ENCODE measurements around the gene PLA1A. TPM values are rescaled to one million over a fixed set of nuclear protein-coding genes. Genes with fewer than 3 reads are reported as not detected.

Gene PLA1A
- total RNA-seq, 2 experiments from 2014 or later = not detected

DNA sequence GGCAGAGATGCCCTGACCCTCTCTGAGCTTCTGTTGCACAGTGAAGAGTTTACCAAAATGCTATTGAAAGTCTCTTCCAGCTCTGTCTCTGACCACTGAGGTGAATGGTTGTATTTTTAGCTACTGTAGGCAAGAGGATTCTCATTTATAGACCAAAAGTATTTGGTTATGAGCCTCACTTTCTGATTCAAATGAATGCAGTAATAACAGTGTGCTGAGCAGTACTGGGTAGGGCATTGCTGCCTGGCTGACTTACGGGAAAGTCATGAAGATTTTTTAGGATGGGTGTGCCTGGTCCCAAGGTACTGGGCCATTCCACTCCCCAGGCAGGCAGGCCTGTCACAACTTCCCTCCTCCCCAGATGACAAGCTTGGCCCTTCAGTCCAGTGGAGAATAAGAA, 15.5 kb downstream of the PLA1A start:
- intact Hi-C loops (cut with DNase I, micrococcal nuclease) = no loop called here
- no peak overlapping the region for H3K27ac ChIP-seq (ENCODE audit: low read depth in 1 of 2, low read length in 2 of 2)
- no peaks in the 10 kb centered on the region for H3K36me3 Mint-ChIP-seq (ENCODE audit: low read depth)
- no peaks in the 10 kb centered on the region for H3K4me1 ChIP-seq (ENCODE audit: insufficient read depth, low read length)
- H3K4me1 Mint-ChIP-seq (ENCODE audit: low read depth) = no peaks in the 10 kb centered on the region
- no peak overlapping the region for H3K4me3 ChIP-seq (ENCODE audit: low read length)
- no peak overlapping the region for H3K27ac Mint-ChIP-seq
- ATAC-seq (ENCODE audit: poor library complexity) (no peak), DNase-seq (no peak)
- TF ChIP-seq, protein P1, sequence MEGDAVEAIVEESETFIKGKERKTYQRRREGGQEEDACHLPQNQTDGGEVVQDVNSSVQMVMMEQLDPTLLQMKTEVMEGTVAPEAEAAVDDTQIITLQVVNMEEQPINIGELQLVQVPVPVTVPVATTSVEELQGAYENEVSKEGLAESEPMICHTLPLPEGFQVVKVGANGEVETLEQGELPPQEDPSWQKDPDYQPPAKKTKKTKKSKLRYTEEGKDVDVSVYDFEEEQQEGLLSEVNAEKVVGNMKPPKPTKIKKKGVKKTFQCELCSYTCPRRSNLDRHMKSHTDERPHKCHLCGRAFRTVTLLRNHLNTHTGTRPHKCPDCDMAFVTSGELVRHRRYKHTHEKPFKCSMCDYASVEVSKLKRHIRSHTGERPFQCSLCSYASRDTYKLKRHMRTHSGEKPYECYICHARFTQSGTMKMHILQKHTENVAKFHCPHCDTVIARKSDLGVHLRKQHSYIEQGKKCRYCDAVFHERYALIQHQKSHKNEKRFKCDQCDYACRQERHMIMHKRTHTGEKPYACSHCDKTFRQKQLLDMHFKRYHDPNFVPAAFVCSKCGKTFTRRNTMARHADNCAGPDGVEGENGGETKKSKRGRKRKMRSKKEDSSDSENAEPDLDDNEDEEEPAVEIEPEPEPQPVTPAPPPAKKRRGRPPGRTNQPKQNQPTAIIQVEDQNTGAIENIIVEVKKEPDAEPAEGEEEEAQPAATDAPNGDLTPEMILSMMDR (IDR thresholded peaks at IDR 0.05) = no peak
- ChIA-PET CTCF (no interaction called here), POLR2A (no interaction called here)
- no peaks in the 10 kb centered on the region for H3K9me3 Mint-ChIP-seq
- H3K27me3 Mint-ChIP-seq = peaks cover 27% of the 10 kb centered on the region
- H3K4me3 Mint-ChIP-seq = no peak overlapping the region
- H3K36me3 ChIP-seq (ENCODE audit: insufficient read depth, low read length) = no peaks in the 10 kb centered on the region
- peaks cover 0 to 2% of the 10 kb centered on the region in 2 experiments for H3K27me3 ChIP-seq (ENCODE audit: control insufficient read depth in 1 of 2, insufficient read depth in 2 of 2, low read length in 2 of 2)
- no peaks in the 10 kb centered on the region for H3K9me3 ChIP-seq (ENCODE audit: control insufficient read depth in 1 of 2, insufficient read depth in 1 of 2, low read length in 2 of 2)

DNA sequence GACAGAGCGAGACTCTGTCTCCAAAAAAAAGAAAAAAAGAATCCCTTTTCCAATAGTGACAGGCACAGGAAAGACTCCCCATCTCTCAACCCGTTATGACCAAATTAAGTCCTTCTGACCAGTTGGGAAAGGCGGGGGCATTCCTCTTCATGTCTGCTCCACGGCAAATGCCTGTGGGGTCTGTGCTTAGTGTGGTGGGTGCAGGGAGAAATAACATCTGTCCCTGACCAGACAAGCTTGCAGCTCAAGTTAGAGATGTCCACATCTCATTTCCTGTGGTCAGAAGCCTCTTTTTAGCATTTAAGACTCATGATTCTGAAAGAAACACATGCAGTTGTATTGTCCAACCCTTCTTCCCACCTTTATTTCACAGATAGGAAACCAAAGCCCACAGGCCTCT, 16.2 kb downstream of the PLA1A start:
- H3K9me3 ChIP-seq (ENCODE audit: control insufficient read depth in 1 of 2, insufficient read depth in 1 of 2, low read length in 2 of 2) = no peaks in the 10 kb centered on the region
- intact Hi-C loops (cut with DNase I, micrococcal nuclease) = no loop called here
- CTCF ChIA-PET = no interaction called here
- no peak overlapping the region for H3K27ac ChIP-seq (ENCODE audit: low read depth in 1 of 2, low read length in 2 of 2)
- POLR2A ChIA-PET = no interaction called here
- Mint-ChIP-seq H3K27ac (no peak overlapping the region), H3K27me3 (peaks cover 22% of the 10 kb centered on the region), H3K4me3 (no peak overlapping the region), H3K4me1 (ENCODE audit: low read depth) (no peaks in the 10 kb centered on the region), H3K9me3 (no peaks in the 10 kb centered on the region), H3K36me3 (ENCODE audit: low read depth) (no peaks in the 10 kb centered on the region)
- H3K36me3 ChIP-seq (ENCODE audit: insufficient read depth, low read length) = no peaks in the 10 kb centered on the region
- H3K4me1 ChIP-seq (ENCODE audit: insufficient read depth, low read length) = no peaks in the 10 kb centered on the region
- no peak overlapping the region for H3K4me3 ChIP-seq (ENCODE audit: low read length)
- peaks cover 0 to 2% of the 10 kb centered on the region in 2 experiments for H3K27me3 ChIP-seq (ENCODE audit: control insufficient read depth in 1 of 2, insufficient read depth in 2 of 2, low read length in 2 of 2)
- DNase-seq (no peak), ATAC-seq (ENCODE audit: poor library complexity) (no peak)
- TF ChIP-seq, protein P1 (IDR thresholded peaks at IDR 0.05) = no peak

DNA sequence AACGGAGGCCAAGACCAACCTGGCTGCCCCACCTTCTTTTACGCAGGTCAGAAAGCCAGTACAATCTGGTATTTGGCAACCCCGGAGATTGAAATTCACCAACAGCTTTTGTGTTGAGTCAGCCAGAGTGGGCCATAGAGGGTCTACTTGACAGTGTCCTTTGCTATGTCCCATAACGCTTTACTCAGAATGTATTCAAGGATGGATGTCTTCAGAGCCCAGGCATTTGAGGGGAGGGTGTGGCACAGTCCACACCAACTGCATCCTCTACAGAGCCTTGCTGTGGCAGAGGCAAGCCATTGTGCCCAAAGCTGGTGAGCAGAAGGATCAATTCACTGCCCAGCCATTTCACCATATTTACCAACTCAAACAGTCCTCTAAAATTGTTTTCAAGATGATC, 18.4 kb downstream of the PLA1A start:
- TF ChIP-seq, protein P1 (IDR thresholded peaks at IDR 0.05) = no peak

More for the DNA sequence above, 18.4 kb downstream of the PLA1A start:
- no peak for ATAC-seq (ENCODE audit: poor library complexity)
- Histone ChIP-seq H3K4me1 (ENCODE audit: insufficient read depth, low read length) (no peaks in the 10 kb centered on the region), H3K27ac (ENCODE audit: low read depth in 1 of 2, low read length in 2 of 2) (no peak overlapping the region), H3K9me3 (ENCODE audit: control insufficient read depth in 1 of 2, insufficient read depth in 1 of 2, low read length in 2 of 2) (no peaks in the 10 kb centered on the region), H3K36me3 (ENCODE audit: insufficient read depth, low read length) (no peaks in the 10 kb centered on the region), H3K4me3 (ENCODE audit: low read length) (no peak overlapping the region), H3K27me3 (ENCODE audit: control insufficient read depth in 1 of 2, insufficient read depth in 2 of 2, low read length in 2 of 2) (peaks cover 0 to 2% of the 10 kb centered on the region in 2 experiments)
- Mint-ChIP-seq H3K4me3 (no peak overlapping the region), H3K36me3 (ENCODE audit: low read depth) (no peaks in the 10 kb centered on the region), H3K27ac (no peak overlapping the region), H3K9me3 (no peaks in the 10 kb centered on the region), H3K27me3 (peaks cover 17% of the 10 kb centered on the region), H3K4me1 (ENCODE audit: low read depth) (no peaks in the 10 kb centered on the region)
- intact Hi-C loops (cut with DNase I, micrococcal nuclease) = no loop called here
- no peak for DNase-seq
- POLR2A ChIA-PET = no interaction called here
- CTCF ChIA-PET = no interaction called here
